HG03097 (cell line): Measurements from ENCODE around the gene SEC22A.
"Not testable (repeated sequence)": the region's sequence is repeated elsewhere in the genome, so short reads cannot be mapped to it uniquely, and the experiment has no call there.

Source experiments
- ATAC-seq: cut with Tn5 transposase; IDR thresholded peaks from one replicate; pipeline ENCODE4 v1.9.1; 2021; ENCODE audit not compliant: unreplicated experiment, low FRiP score

SEC22A gene

DNA sequence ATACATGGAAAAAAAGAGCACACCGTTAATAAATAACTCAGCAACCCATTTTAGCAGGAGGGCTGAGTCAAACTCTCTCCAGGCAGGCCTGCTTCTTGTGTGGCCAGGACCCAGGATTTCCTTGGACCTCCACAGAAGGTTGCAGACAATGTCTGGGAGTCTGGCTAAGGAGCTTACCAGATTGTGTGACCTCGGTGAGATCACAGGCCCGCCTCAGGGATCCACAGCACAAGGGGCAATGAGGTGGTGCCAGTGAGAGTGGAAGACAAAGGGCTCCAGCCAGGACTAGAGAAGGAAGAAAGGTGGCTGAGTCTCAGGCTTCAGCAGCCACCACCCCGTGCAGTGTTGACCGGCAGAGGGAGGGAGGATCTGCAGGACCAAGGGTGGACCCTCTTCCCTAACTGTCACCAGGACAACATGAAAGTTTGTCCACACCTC, 32.2 kb upstream of the SEC22A start:
- no peak for ATAC-seq

DNA sequence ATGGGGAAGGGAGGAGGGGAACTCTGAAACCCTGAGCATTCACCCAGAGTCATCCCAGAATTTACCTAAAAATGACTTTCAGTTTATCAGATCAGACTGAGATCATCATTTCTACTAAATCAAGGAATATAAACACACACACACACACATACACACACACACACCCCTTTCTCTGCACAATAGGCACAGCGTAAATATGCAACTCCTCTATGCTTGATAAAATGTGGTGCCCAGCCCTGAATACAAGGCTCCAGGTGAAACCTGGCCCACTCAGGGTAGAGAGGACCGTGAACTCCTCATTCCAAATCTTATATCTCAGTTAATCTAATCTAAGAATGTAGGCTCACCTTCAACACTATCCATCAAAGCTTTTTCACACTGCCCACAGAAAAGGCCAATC, 31.8 kb upstream of the SEC22A start:
- ATAC-seq = no peak

DNA sequence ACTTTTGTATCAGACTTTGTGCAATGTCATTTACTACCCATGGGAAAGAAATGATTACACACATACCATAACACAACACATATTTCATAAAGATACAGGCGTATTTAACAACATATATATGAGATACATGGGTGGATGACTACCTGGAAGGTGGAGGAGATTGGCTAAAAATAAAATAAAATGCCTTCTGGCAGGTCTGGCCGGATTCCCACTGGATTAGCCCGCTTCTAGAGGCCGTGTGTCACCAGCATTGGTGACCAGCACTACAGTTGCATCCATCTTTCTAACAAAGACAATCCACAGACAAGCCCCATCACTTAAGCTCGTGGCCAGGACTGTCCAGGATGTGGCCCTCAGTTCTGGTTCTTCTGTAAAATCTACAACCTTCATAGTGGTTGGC, 21.0 kb upstream of the SEC22A start:
- ATAC-seq = no peak

DNA sequence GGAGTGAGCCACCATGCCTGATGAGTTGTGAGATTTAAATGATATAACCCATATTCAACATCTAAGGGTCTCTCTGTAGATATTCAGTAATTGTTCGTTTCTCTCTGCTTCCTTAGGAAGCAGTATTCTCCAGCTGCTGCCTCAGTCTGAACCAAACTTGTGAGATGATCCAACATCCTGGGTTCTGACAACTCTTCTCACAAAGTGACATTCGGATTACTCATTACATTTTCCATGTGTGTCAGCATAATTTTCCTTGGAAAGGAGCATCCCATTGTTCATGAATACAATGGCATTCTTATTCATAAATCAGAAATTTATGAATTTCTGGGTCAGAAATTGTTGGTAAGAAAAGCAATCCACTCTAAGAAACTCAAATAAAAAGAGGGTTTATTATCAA, 15.0 kb upstream of the SEC22A start:
- ATAC-seq = no peak

DNA sequence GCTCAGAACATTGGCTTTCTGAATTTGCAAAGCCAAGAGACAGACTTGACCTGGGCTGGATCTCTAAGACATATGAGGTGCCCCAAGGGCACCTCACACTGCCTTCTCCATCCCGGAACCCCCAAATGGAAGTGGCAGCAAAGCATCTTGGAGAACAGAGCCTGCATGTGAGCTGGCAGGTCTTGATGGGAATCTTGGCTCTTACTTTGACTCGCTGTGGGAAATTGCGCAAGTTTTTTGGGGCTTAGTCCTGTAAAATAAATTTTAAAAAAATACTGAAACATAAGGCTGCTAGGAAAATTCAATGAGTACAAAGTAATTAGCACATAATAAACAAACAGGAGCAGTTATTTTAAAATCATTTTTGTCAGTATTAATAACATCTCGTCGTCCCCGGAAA, 13.7 kb upstream of the SEC22A start:
- ATAC-seq = no peak

DNA sequence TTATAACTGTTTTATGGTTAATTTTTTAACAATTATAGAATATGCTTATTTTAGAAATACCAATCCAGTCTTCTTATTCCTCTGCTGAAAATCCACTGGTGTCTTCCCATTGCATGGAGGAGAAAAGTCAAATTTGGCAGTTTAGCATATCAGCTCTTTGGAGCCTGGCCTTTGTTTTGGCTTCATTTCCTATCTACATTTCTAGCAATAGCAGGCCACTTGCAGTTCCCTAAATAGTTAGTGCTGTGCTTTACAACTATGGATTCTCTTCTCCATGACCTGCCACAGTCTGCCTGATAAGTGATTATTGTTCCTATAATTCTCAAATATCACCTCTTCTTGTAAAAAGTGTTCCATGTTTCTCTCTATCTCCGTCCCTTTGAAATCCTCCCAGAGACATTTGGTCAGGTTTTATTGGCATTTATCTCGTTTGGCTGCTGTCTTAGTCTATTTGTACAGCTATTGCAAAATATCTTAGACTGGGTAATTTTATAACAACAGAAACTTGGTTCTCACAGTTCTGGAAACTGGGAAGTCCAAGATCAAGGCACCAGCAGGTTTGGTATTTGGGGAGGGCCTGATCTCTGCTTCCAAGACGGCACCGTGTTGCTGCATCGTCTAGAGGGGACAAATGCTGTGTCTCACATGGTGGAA, 8.2 kb upstream of the SEC22A start:
- no peak for ATAC-seq

DNA sequence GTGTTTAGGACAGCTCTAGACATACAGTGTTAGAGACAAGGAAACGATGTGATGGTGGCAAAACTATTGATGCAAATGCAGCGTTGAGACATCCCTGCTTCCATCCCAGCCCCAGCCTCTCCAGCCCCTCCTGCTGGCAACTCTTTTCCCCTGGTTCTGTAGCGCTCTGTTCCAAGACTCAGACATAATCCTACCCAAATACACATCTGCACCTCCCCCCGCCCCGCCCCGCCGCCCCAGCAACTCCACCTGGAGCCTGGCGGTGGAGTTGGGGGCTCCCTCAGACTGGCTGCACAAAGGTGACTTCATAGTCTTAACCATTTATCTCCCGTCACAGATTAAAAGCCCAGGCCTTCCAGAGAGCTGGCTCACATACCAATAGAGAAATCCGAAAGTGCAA, 7.2 kb upstream of the SEC22A start:
- ATAC-seq = no peak

DNA sequence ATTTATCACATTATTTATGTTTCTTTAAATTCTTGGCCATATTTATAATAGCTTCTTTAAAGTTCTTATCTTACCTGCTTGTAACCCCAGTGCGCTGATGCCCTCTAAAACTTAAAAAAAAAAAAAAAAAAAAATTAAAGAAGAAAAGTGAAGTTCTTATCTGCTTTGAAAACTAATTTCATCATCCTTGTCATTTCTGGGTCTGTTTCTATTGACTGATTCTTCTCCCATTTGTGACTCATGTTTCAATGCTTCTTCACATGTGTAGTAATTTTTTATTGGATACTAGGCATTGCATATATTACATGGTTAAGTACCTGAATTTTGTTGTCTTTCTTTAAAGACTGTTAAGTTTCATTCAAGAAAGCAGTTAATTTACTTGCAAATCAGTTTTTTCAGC, 3.4 kb upstream of the SEC22A start:
- ATAC-seq = no peak

DNA sequence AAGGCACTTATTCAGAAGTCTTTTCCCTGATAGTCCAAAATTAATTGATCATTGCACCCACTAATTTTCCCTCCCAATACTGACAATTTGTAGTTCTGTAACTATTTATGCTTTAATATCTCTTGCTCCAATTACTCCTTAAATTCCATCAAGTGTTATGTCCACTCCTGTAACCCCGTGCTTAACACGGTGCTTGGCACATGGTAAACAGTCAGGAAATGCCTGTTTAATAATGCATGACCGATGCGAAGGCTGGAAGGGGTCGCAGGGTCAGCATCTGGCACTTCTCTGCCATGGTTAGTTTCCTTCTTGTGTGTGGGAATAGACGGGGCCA, 553 bp upstream of the SEC22A start:
- ATAC-seq = no peak

DNA sequence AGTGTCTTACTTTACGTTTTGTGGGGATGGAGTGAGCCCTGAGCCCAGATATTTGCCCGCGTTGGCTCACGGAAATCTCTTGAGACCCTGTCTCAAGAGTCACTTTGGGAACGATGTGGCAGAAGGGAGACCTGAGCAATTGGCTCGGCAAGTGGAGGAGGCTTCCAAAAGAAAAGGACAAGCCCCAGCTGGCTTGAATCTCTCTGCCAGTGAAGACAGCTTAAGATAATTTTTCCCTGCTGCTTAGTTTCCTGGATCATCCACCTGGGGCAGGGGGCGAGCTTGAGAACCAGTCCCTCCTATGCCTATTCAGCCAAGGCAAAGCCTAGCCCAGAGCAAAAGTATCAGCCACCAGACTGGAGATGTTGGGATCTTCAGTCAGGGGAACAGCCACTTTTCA, 708 bp downstream of the SEC22A start:
- ATAC-seq = no peak

DNA sequence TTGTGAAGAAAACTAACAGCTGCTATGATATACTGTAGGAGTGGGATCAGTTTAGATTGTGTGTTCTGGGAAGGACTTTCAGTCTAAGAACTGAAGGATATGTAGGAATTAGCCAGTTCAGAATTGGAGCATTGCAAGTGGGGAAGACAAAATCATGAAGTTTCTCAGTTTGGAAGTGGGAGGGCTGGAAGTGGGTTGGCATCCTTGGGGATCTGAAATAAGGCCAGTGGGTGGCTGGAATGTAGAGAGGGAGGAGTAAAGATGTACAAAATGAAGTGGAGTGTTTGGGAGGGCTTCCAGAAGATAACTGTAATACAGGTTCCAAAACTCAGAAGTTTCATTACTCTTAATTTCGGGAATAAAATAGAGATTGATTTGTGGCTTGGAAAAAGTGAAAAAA, 17.2 kb downstream of the SEC22A start:
- ATAC-seq = no peak

DNA sequence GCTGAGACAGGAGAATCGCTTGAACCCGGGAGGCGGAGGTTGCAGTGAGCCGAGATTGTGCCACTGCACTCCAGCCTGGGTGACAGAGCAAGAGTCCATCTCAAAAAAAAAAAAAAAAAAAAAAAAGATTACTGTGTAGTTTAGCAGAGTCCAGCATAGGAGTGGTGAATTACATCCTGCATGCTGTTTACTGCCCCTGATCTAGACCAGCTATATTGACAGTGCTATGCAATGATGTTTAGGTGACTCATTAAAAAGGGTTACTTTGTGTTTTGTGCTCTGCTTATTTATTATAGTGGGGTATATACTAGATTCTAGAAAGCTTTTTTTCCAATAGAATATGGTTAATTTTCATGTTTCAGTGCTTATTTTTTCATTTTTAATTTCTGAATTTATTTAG, 19.6 kb downstream of the SEC22A start:
- ATAC-seq = not testable (repeated sequence)

DNA sequence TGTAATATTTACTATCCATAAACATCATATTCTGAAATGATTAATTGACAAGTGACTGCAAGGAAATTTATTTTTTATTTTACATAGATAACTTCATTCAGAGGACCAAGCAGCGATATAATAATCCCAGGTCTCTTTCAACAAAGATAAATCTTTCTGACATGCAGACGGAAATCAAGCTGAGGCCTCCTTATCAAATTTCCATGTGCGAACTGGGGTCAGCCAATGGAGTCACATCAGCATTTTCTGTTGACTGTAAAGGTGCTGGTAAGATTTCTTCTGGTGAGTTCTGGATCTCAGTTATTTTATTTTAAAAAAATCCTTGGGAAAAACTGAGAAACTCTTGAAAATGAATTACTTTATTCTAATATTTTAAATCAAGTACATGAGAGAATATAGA, 23.3 kb downstream of the SEC22A start:
- ATAC-seq = no peak

DNA sequence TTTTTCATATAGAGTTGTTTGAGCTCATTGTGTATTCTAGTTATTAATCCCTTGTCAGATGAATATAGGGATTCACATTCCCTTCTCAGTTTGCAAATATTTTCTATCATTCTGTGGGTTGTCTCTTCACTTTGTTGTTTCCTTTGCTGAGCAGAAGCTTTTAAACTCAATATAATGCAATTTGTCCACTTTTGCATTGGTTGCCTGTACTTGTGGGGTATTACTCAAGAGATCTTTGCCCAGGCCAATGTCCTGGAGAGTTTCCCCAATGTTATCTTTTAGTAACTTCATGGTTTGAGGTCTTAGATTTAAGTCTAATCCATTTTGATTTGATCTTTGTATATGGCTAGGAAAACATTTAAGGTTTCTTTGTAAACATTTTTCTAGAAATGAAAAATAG, 24.8 kb downstream of the SEC22A start:
- no peak for ATAC-seq

DNA sequence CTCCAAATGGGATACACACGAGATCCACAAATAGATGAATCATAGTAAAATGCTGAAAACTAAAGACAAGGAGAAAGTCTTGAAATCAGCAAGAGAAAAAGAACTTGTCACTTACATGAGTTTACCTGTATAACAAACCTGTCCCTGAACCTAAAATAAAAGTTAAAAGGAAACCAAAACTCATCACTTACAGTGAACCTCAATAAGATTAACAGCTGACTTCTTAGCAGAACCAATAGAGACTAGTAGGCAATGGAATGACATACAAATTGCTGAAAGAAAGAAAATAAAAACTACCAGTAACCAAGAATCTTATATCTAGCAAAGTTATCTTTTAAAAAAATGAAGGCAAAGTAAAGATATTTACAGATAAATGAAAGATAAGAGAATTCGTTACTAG, 27.4 kb downstream of the SEC22A start:
- ATAC-seq = no peak

DNA sequence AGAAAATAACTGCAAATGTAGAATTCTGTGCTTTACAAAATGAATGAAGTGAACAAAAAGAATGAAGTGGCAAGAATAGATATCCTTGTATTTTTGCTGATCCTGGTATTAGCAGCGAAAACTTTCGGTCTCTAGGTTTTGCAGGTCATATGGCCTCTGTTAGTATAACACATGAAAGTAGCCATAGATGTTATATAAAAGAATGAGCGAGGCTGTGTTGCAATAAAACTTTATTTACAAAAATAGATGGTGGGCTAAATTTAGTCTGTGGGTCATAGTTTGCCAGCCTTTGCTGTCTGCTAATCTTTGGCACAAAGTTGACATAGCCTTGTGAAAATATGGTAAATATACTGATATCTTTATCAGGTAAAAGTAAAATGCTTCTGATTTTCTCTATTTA, 35.2 kb downstream of the SEC22A start:
- no peak for ATAC-seq

DNA sequence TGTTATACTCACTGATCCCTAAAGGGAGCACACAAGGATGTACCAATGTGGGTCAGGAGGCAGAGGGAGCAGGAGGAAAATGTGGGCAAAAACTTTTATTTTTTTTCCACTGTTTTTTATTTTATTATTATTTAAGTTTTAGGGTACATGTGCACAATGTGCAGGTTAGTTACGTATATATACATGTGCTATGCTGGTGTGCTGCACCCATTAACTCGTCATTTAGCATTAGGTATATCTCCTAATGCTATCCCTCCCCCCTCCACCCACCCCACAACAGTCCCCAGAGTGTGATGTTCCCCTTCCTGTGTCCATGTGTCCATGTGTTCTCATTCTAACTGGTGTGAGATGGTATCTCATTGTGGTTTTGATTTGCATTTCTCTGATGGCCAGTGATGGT, 37.4 kb downstream of the SEC22A start:
- ATAC-seq = not testable (repeated sequence)

DNA sequence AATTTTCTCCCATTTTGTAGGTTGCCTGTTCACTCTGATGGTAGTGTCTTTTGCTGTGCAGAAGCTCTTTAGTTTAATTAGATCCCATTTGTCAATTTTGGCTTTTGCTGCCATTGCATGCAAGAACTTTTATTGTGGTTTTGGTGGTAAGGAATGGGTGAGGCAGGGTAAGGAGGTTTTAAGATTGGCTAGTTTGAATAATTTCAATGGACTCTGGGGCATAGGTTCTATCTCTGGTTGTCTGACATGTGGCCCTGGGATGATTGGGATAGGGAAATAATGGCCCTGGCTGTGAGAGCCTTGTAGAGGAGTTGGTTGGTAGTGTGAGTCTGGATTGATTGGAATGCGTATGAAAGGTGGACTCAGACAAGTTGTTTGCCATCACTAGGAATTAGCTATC, 38.0 kb downstream of the SEC22A start:
- ATAC-seq = no peak

DNA sequence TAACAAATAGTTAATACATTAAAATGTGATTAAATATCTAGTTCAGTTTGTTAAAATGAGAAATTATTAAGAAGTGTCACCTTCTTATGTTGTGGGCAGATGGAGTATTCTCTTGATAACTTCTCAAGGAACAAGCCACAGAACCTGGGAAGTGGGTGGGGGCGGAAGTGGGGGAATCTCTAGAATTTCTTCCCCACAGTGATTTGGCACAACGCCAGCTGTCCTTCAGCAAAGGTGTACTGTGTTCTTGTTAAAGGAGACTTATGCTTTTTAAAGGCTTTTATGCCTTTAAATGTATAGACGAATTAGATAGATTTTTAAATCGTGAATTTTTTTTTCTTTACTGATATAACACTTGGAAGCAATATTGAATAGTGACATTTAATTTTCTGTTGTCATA, 42.4 kb downstream of the SEC22A start:
- ATAC-seq = no peak

DNA sequence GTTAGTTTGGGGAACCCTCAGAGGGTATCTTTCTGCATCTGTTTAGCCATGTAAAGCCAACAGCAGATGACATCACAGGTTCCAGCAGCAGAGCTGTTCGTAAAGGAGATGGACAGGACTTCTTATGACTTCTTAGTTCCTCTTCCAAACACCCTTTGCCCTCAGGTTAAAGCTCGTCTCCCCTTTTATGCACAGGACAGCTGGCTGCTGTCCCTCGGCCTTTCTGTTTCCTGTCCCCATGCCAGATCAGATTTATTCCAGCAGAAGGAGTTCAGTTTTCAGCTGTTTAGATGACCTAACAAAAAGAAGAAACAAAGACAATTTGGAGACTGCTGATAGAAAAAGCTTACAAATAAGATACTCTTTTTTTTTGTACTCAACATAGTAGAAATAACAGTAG, 45.1 kb downstream of the SEC22A start:
- ATAC-seq = no peak

DNA sequence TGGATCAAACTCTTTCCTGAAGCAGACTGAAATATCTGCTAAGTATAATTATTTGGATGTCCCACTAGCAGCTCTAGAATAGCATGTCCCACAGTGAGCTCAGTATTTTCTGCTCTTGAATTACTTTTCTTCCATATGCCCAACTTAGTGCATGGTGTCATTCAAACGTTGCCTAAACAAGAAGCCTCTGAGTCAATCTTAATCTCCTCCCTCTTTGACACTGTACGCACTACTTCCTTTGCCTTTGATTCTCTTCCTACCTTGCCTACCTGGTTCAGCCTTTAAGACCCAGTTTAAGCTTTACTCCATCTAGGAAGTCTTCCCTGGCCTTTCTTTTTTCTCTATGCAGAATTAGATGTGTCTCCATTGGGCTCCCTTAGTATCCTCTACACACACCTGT, 54.5 kb downstream of the SEC22A start:
- ATAC-seq = no peak

DNA sequence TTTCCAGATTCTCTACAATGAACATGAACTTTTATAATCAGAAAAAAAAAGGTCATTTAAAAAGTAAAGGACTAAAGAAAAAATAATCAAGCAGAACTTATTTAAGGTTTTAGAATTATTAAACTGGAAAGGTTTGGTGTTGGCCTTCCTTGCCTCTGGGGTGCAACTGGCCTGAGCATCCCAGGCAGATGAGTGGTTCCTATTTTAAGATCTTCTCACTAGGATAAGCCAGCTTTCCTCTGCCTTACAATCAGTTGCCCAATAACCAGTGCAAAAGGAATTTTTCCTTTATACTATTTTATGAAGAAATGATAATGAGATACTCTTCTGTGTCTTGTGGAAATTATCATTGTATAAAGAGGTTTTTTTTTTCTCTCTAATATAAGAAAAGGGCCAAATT, 56.6 kb downstream of the SEC22A start:
- no peak for ATAC-seq

DNA sequence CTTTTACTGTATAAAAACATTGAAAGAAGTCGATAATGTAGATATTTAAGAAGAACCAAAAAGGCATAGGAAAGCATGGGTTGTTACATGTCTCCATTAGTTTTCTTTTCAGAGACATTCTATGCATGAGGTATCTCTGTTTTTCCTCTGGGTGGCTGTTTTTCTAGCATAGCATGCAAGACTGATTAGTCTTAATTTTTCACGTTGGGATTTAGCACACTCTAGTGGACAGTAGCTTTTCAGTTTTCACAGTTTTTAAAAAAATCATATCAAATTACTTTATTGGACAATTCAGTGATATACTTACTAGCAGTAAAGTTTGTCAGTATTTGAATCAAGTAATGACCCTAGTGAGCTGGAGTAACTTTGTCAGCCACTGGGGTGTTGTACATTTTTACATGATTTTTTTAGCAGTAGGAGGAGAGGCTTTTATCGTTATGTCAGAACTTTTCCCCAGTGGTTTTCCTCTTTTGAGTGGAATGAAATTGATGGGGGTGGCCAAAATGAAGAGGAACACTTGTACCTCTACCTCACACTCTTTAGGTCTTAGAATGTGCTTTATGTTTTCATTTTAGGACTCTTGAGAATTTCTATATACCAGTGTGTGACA, 57.2 kb downstream of the SEC22A start:
- ATAC-seq = no peak
